K562 (cell line): ENCODE results near the gene ZNF174. TPM values are rescaled to one million over a fixed set of nuclear protein-coding genes. Genes with fewer than 3 reads are reported as not detected.
A peak's percentile ranks its signal among the peaks of the same experiment; 100 is the strongest.

Source experiments
- FOXA3 ChIP-seq, 2 experiments: fragments of 450-650 bp in 1 of 2; sonication (generic) in 1 of 2; formaldehyde crosslinking; IDR thresholded peaks in 1 of 2; conservative IDR thresholded peaks in 1 of 2; 2 replicates each; pipeline versions ENCODE4 v1.4.0 to v1.8.0; 2020 to 2022; ENCODE audit warnings: mild to moderate bottlenecking in 2 of 2, missing genetic modification reagents in 1 of 2
- IRF2 ChIP-seq: sonication (generic); formaldehyde crosslinking; IDR thresholded peaks from 2 replicates; pipeline ENCODE4 v1.8.1; 2022; ENCODE audit warnings: mild to moderate bottlenecking, missing genetic modification reagents
- KDM4B ChIP-seq, 2 experiments: fragments of 450-650 bp in 1 of 2; sonication (generic) in 1 of 2; IDR thresholded peaks; 2 replicates each; pipeline ENCODE4 v1.6.1; 2016 to 2017; ENCODE audit warnings: borderline replicate concordance in 2 of 2, antibody characterized with exemption in 1 of 2, low read depth in 1 of 2, mild to moderate bottlenecking in 1 of 2
- NCOA6 ChIP-seq: fragments of 450-650 bp; IDR thresholded peaks from 2 replicates; pipeline ENCODE4 v1.6.1; 2017; ENCODE audit warnings: mild to moderate bottlenecking
- NR2C2 ChIP-seq, 2 experiments: fragments of 200-800 bp in 1 of 2; sonication (Bioruptor generic) in 1 of 2; sonication (generic) in 1 of 2; formaldehyde crosslinking in 1 of 2; IDR thresholded peaks; 2 replicates each; pipeline versions ENCODE4 v1.6.1 to v1.8.0; 2016 to 2022; ENCODE audit warnings: mild to moderate bottlenecking in 1 of 2, missing compliant biosample characterization in 1 of 2, missing genetic modification characterization in 1 of 2, missing genetic modification reagents in 1 of 2
- PPARD ChIP-seq: fragments of 250-450 bp; sonication (Bioruptor Pico); IDR thresholded peaks from 2 replicates; pipeline ENCODE4 v1.8.0; 2022; ENCODE audit warnings: inconsistent platforms, mild to moderate bottlenecking, moderate library complexity
- RBM39 ChIP-seq: fragments of 200-400 bp; formaldehyde crosslinking; optimal IDR thresholded peaks from 2 replicates; pipeline ENCODE3; 2018; ENCODE audit warnings: low read depth, low read length
- SIN3A ChIP-seq, 2 experiments: fragments of 150-350 bp in 1 of 2; IDR thresholded peaks; 2 replicates each; pipeline ENCODE4 v1.6.1; 2011 to 2016; ENCODE audit warnings: borderline replicate concordance in 2 of 2, low read depth in 2 of 2, low read length in 2 of 2, mild to moderate bottlenecking in 2 of 2, moderate library complexity in 2 of 2; ENCODE audit not compliant: control insufficient read depth in 1 of 2
- SRSF7 ChIP-seq: fragments of 200-400 bp; formaldehyde crosslinking; optimal IDR thresholded peaks from 2 replicates; pipeline ENCODE3; 2017; ENCODE audit warnings: mild to moderate bottlenecking, low read depth, low read length
- TCF7 ChIP-seq: sonication (generic); IDR thresholded peaks from 2 replicates; pipeline ENCODE4 v1.6.1; 2016; ENCODE audit warnings: antibody characterized with exemption, borderline replicate concordance
- TEAD4 ChIP-seq, 2 experiments: sonication (generic) in 1 of 2; formaldehyde crosslinking in 1 of 2; IDR thresholded peaks; 2 replicates each; pipeline versions ENCODE4 v1.6.1 to v1.8.0; 2012 to 2022; ENCODE audit warnings: borderline replicate concordance in 1 of 2, inconsistent platforms in 1 of 2, low read length in 1 of 2, mild to moderate bottlenecking in 1 of 2, missing genetic modification reagents in 1 of 2
- THRA ChIP-seq: fragments of 450-650 bp; IDR thresholded peaks from 2 replicates; pipeline ENCODE4 v1.6.1; 2017; ENCODE audit warnings: mild to moderate bottlenecking, moderate library complexity
- ZNF224 ChIP-seq: sonication (generic); formaldehyde crosslinking; IDR thresholded peaks from 2 replicates; pipeline ENCODE4 v1.8.0; 2022; ENCODE audit warnings: mild to moderate bottlenecking, missing genetic modification reagents
- ZNF274 ChIP-seq: IDR thresholded peaks from 2 replicates; pipeline ENCODE4 v1.6.1; 2011; ENCODE audit warnings: low read depth, mild to moderate bottlenecking, low read length, moderate library complexity, borderline replicate concordance
- ZNF445 ChIP-seq: fragments of 250-450 bp; sonication (Bioruptor Pico); IDR thresholded peaks from 2 replicates; pipeline ENCODE4 v1.4.0; 2020; ENCODE audit warnings: low read depth, mild to moderate bottlenecking, moderate library complexity
- polyA plus RNA-seq, 8 experiments: library from polyadenylated mRNA; depleted of rRNA in 4 of 8; stranded (reverse) in 5 of 8; unstranded in 3 of 8; fragments of >200 nt; fragmentation: Nextera tagmentation in 2 of 8; fragmentation: Illumina TruSeq in 1 of 8; extraction: Ambion mirVana in 2 of 8; extraction: Trizol in 1 of 8; gene quantifications; 2 replicates each; pipeline versions ENCODE4 v1.2.1 to v1.2.3, GENCODE V29; 2011 to 2014; ENCODE audit warnings: inconsistent platforms in 1 of 8, missing spikeins in 1 of 8
- total RNA-seq, 7 experiments: library from RNA; depleted of rRNA in 6 of 7; stranded (reverse); fragments of >200 nt in 6 of 7; fragmentation: Illumina TruSeq in 2 of 7; extraction: Trizol in 2 of 7; gene quantifications; 2 replicates each; pipeline versions ENCODE4 v1.2.1 to v1.2.3, GENCODE V29; 2011 to 2021; ENCODE audit warnings: low replicate concordance in 1 of 7
- TF ChIP-seq, protein P1 (sequence below): sonication (generic); formaldehyde crosslinking; IDR thresholded peaks from 2 replicates; pipeline ENCODE4 v1.8.1; 2023; ENCODE audit warnings: mild to moderate bottlenecking, missing genetic modification reagents

The ZNF174 gene
- total and polyA plus RNA-seq, 9 of the 15 experiments (the other 6 are each of a cell fraction or from before 2014, with no cell fraction given): 5.1 to 19.1 (median 12.5) TPM

DNA sequence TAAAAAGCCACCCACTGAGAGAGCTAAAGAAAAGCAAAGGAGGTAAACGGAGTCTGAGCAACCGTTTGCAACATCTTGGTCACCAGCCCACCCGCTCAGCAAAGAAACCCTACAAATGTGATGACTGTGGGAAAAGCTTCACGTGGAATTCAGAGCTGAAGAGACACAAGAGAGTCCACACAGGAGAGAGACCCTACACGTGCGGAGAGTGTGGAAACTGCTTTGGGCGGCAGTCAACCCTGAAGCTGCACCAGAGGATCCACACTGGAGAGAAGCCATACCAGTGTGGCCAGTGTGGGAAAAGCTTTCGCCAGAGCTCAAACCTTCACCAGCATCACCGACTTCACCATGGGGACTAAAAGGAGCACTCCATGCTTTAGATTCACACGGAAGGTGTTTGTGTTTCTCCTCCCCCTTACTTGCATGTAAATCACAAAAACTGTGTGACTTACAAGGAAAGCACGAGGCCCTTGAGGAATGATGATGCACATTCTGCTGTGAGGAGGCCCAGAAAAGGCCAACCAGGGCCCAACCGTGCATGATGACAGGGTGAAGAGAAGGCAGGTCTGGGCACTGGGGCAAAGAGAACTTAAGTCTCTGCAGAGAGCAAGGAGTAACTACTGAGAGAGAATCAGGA lies 7.7 kb downstream of the ZNF174 start (continued):
- no peak for TF ChIP-seq RBM39
- TF ChIP-seq SRSF7: no peak
- TF ChIP-seq ZNF445: no peak
- no peak for TF ChIP-seq NCOA6
- TF ChIP-seq IRF2 (CRISPR knock-in tag): no peak
- TF ChIP-seq TEAD4 (IDR thresholded peaks at IDR 0.05; ENCODE audit: low read length): peak; percentile 27; the same call in 1 of the 2 replicates
- TF ChIP-seq TEAD4 (CRISPR knock-in tag; IDR thresholded peaks at IDR 0.05; ENCODE audit: borderline replicate concordance): no peak
- TF ChIP-seq SIN3A (IDR thresholded peaks at IDR 0.05; ENCODE audit: borderline replicate concordance in 2 of 2, control insufficient read depth in 1 of 2, low read depth in 2 of 2, low read length in 2 of 2): no peak
- TF ChIP-seq, protein P1, sequence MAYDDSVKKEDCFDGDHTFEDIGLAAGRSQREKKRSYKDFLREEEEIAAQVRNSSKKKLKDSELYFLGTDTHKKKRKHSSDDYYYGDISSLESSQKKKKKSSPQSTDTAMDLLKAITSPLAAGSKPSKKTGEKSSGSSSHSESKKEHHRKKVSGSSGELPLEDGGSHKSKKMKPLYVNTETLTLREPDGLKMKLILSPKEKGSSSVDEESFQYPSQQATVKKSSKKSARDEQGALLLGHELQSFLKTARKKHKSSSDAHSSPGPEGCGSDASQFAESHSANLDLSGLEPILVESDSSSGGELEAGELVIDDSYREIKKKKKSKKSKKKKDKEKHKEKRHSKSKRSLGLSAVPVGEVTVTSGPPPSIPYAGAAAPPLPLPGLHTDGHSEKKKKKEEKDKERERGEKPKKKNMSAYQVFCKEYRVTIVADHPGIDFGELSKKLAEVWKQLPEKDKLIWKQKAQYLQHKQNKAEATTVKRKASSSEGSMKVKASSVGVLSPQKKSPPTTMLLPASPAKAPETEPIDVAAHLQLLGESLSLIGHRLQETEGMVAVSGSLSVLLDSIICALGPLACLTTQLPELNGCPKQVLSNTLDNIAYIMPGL (CRISPR knock-in tag): no peak
- no peak for TF ChIP-seq THRA
- no peak for TF ChIP-seq PPARD (CRISPR knock-in tag)
- TF ChIP-seq ZNF274: no peak
- TF ChIP-seq FOXA3 (CRISPR knock-in tag; conservative IDR thresholded peaks at IDR 0.05 in 1 of 2, IDR thresholded peaks at IDR 0.05 in 1 of 2): no peak
- TF ChIP-seq NR2C2 (CRISPR knock-in tag; IDR thresholded peaks at IDR 0.05): no peak
- no peak for TF ChIP-seq NR2C2 (tag; IDR thresholded peaks at IDR 0.05)
- no peak for TF ChIP-seq ZNF224 (CRISPR knock-in tag)
- no peak for TF ChIP-seq KDM4B (IDR thresholded peaks at IDR 0.05; ENCODE audit: borderline replicate concordance in 2 of 2, low read depth in 1 of 2)
- no peak for TF ChIP-seq TCF7
